Tibial nerve (tissue), 3 donors: Measurements from ENCODE around the gene TMEM178B.

Experiments
- CTCF ChIP-seq, 5 experiments: fragments of 200-600 bp in 3 of 5; fragments of 450-650 bp in 2 of 5; sonication (generic) in 3 of 5; IDR thresholded peaks; one replicate each; pipeline ENCODE4 v1.5.1; 2016 to 2019; ENCODE audit warnings: antibody characterized with exemption in 5 of 5, mild to moderate bottlenecking in 3 of 5, moderate library complexity in 2 of 5
- POLR2A ChIP-seq, 2 donors: fragments of 450-650 bp; IDR thresholded peaks; one replicate each; pipeline ENCODE4 v1.6.1; 2017; ENCODE audit warnings: antibody characterized with exemption in 2 of 2, mild to moderate bottlenecking in 2 of 2, moderate library complexity in 2 of 2

GRCh38 chr7:141157138-141157765 lies 83.4 kb downstream of the TMEM178B start:
- TF ChIP-seq CTCF (IDR thresholded peaks at IDR 0.05) (no peak), POLR2A (IDR thresholded peaks at IDR 0.05) (no peak)
